ENCODE measurements around the gene CLTCL1.

DNA sequence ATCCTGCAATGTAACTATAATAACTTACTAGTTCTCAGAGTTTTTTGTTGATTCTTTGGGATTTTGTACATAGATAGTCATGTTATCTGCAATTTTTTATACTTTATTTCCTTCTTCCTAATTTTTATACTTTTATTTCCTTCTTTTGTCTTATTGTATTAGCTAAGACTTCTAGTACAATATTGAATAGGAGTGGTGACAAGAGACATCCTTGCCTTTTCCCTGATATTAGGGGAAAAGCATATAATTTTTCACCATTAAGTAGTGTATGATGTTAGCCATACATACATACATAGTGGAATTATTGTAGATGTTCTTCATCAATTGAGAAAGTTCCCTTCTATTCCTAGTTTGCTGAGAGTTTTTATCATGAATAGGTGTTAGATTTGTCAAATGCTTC lies 27.8 kb upstream of the CLTCL1 start:
- TF ChIP-seq, protein P1, sequence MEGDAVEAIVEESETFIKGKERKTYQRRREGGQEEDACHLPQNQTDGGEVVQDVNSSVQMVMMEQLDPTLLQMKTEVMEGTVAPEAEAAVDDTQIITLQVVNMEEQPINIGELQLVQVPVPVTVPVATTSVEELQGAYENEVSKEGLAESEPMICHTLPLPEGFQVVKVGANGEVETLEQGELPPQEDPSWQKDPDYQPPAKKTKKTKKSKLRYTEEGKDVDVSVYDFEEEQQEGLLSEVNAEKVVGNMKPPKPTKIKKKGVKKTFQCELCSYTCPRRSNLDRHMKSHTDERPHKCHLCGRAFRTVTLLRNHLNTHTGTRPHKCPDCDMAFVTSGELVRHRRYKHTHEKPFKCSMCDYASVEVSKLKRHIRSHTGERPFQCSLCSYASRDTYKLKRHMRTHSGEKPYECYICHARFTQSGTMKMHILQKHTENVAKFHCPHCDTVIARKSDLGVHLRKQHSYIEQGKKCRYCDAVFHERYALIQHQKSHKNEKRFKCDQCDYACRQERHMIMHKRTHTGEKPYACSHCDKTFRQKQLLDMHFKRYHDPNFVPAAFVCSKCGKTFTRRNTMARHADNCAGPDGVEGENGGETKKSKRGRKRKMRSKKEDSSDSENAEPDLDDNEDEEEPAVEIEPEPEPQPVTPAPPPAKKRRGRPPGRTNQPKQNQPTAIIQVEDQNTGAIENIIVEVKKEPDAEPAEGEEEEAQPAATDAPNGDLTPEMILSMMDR (IDR thresholded peaks at IDR 0.05): no peak
- no peak for TF ChIP-seq POLR2A (IDR thresholded peaks at IDR 0.05; ENCODE audit: low read depth)
- no peak for TF ChIP-seq POLR2AphosphoS5 (IDR thresholded peaks at IDR 0.05)
- TF ChIP-seq EP300 (IDR thresholded peaks at IDR 0.05): no peak
